Left renal pelvis (tissue), 4 donors: ENCODE results near the gene GNB4. TPM values are rescaled to one million over a fixed set of nuclear protein-coding genes. Genes with fewer than 3 reads are reported as not detected.

ENCODE experiments used
- DNase-seq, 4 donors: peaks; one replicate each; pipeline ENCODE4 v3.0.0-alpha.2; 2013; ENCODE audit warnings: low read depth in 4 of 4, low spot score in 3 of 4
- polyA plus RNA-seq, 4 donors: library from polyadenylated mRNA; unstranded; fragments of 120-200 nt; gene quantifications; one replicate each; pipeline ENCODE4 v1.2.1, GENCODE V29; 2013; ENCODE audit not compliant: insufficient read length in 4 of 4

GNB4 gene
- polyA plus RNA-seq, 4 donors = 24.5 to 44.9 (median 33.6) TPM

DNA sequence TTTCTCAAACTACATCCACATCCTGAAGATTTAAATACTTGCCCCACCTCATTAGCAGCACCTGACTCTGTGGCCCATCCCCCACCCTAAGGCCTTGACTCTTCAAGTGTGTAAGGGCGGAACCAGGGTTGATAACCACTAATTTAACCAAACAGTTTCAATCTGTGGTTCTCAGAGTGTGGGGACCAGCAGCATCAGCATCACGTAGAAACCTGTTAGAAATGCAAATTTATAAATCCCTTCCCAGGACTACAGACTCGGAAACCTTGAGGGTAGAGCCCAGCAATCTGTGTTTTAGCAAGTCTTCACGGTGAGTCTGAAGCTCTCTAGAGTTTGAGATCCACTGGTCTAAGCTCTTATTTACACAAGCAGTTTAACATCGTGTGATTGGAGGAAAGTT is 12.4 kb downstream of the GNB4 start:
- no peak for DNase-seq

DNA sequence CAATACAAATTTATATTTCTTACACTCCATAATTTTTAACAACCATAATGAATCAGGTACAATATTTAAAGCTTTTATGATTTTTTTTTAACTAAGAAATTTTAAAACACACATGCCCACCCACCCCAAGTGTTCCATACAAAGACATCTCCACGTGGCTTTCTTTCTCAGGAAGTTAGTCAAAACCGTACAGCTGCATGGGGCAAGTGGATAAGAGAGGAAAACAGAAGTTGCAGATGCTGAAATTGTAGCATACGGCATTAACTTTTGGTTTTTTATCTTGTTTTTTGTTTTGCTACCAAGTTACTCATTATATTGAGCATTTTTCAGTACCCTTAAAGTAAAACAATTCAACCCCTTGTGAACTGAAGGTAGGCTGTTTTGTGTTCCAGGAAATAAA is 14.8 kb downstream of the GNB4 start:
- DNase-seq = no peak

DNA sequence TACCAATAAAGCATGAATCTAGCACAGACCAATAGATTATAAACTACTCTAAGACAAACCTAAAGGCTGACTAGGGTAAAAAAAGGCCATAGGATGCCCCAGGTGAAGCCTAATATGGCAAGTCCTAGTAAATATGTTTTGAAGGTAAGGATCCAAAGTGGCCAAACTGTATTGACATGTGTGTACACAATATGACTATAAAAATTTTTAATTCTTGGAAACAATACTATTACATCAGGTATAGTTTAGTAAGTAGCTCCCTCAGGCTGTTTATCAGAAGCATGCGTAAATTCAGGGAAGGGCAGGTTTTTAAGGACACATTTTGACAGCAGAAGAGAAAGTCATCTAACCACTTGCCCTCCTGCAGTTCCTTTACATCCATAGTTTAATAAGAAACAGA is 18.8 kb downstream of the GNB4 start:
- DNase-seq = no peak

DNA sequence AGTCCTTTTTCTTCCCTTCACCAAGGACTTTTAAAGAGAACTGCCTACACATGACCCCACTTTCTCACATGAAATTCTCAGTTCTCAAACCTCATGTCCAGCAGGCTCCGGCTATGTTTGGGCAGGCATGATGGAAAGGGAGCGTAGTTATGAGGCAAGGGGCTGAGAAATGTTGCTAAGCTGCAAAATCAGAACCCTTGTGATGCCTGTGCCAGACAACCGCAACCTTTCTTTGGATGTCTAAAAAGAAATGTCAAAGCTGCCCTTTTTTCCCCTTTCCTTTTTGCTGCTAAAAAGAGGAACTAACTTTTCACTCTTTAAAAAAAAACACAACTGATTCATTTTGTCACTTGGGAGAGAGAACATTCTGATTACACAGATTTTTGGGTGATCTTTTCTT is 19.2 kb downstream of the GNB4 start:
- no peak for DNase-seq

DNA sequence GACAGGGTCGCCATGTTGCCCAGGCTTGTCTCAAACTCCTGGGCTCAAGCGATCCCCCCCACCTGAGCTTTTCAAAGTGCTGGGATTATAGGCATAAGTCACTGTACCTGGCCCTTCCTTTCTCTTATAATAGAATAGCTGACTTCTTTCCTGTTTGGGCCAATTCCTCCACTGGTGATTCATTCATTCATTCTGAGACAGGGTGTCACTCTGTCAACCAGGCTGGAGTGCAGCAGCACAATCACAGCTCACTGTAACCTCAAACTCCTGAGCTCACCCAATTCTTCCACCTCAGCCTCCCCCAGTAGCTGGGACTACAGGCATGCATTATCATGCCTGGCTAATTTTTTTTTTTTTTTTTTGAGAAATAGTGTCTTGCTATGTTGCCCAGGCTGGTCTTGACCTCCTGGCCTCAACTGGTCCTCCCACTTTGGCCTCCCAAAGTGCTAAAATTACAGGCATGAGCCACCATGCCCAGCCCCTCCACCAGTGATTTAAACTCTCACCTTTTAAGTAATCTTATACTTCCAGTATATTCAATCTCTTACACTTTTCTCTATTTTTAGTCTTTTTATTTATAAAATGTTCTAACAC is 20.9 kb downstream of the GNB4 start:
- no peak for DNase-seq

DNA sequence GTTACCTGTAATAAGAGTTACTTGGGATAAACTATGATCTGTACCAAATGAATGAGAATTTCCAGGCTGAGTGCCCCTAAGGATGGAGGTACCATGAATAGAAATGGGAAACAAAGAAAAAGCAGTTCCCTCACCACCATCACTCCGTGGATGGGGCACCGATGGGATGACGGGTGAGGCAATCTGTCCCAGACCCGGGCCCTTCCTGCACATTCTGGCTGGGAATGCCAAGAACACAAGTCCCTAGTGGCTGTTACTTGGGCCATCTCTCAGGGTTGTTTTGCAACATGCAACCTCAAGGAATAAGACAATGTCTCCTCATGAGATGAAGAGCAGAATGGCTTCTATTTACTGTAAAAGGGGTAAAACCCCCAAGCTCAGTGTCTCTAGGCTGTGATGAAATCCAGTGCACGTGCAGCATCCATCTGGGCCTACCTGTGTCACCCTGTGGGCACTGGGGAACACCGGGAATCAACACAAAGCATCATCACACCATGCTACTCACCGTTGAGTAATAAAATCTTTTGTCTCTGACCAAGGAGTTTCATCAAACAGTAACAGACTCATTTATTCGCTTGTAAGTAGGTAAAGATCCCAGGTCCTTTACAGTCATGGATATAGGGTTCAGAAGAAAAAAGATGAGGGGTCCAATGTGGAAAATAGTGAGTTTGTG is 22.3 kb downstream of the GNB4 start:
- no peak for DNase-seq

DNA sequence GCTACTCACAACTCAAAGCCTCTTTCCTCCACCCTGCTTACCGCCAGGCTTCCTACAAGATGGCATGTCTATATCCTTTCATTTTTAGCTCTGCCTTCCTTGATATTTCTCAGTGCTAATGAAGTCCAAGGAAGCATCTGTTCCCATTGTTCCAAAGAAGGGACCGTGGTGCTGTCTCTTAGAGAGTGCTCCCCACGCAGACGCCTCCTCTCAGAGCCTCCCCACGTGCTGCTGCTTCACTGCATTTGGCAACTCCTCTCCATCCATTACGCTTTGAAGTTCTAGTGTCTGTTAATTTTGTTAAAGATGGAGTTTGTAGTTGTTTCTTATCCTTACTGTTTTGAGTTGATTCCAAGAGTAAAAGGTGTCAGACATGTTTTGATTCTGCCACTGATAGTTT is 26.2 kb downstream of the GNB4 start:
- no peak for DNase-seq

DNA sequence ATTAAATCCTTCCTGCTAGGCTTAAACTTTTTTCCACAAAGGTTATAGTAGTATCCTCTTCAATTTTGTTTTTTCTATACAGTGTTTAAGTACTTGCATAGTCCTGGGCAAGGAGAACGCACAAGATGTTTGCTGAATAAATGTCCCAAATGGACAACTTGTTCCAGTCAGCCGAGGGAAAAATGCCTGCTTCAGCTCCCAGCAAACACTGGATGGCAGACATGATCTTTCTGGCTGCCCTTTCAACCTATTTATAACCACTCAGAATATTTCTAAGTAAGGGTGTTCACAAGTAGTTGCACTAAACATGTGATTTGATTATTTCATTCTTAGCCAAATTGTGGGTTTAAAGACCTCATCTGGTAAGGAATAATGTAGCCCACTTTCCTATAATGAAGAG is 29.8 kb downstream of the GNB4 start:
- no peak for DNase-seq

DNA sequence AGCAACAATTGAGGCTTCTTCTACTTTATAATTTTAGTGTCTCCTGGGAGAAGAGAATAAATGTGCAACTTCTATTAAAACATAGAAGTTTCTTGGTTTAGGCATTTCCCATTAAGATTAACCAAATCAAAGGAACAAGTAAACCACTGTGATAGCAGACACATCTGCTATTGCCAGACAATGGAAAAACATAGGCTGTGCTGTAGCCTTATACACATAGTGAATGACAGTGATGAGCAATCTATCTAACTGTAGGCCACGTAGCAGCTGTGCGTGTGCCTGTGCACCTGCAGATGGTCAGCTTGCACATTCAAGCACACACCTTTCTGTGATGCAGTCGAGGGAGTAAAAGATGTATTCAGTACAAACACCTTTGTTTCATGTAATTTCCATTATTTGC is 32.7 kb downstream of the GNB4 start:
- DNase-seq = no peak

DNA sequence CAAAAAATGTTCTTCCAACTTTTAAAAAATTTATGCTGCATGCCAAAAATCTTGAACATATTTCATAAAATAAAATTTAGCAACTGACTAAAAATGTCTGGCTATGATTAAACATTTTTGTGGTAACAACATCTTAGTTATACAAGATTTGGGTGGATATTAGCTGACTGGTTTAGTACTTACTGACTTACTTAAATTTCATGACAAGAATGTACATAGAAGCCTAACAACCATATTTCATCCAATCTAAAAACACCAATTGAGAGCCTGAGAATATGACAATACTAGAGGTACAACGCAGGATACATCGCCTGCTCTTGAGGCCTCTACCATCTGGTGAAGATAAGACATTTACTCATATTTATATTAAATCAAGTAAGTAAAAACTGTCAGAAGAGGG is 34.6 kb downstream of the GNB4 start:
- DNase-seq = no peak

DNA sequence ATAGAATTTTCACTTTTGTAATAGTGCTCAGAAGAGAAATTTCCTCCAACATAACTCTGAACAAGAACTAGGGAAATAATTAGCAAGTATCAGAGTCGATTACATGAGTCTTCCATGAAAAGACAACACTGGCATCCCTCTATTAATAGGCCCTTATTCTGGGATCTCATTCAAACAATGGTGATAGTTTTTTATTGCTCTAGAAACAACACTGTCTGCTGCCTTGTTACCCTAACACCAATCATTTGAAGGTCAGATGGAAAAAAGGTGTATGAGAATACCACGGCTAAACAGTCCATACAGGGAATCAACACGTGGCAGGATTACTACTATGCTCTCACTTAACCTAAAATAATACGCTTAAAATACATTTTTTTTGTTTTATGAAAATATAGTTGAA is 35.9 kb downstream of the GNB4 start:
- DNase-seq = no peak

DNA sequence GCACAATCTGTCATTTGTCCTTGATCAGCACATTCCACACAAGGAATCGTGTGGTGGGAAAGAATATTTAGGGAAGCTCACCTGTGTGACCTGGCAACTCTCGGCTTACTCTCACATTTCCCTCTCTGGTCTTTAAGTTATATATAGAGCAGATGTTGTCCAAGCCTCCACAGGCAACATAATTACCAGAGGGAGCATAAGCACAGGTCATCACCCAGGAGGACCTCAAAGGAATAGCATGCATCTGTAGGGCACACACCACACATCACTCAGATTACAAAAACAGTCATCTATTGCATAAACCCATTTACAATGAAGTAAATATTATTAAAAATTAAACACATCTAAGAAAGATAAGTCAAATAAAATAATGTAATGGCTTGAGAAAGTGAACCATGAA is 36.5 kb downstream of the GNB4 start:
- no peak for DNase-seq

DNA sequence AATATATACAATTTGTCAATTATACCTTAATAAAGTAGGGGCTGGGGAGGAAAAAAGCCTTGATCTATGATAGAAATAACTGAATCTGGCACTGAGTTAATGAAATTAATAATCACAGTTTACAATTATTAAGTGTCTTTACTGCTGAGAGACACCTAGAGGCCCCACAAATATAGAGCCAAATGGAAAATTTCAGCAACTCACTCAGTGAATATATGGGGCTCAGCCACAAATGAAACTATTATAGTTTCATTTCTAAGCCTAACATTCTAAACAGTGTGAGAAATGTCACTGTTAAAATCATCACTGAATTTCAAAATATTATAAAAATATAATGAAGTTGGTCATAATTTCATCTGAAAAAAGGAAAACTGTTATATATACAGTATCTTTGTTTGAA is 40.3 kb downstream of the GNB4 start:
- no peak for DNase-seq

DNA sequence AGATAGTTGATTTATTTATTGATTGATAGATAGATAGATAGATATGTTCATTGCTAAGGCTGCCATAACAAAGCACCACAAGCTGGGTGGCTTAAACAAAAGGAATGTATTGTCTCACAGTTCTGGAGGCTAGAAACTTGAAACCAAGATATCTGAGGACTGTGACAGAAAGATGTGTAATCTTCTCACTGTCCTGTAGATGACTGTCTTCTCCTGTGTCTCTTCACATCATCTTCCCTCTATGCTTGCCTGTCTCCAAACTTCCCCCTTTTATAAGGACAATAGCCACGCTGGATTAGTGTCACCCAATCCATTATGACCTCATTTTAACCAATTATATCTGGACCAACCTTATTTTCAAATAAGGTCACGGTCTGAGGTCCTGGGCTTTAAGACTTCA is 40.9 kb downstream of the GNB4 start:
- DNase-seq = no peak

DNA sequence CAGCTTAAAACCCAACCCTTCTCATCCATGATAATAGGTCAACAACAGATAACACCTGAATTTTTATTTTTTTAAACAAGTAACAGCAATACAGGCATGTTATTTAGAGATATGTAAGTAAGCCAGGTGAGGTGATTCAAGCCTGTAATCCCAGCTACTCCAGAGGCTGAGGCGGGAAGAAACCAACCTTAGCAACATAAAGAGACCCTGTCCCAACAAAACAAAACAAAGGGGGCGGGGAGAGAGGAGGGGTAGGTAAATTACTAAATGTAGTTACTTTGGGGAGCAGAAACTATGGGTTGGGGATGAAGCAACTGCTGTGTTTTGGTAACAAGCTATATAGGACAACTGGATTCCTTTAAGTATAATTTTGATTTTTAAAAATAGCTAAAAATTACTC is 47.0 kb downstream of the GNB4 start:
- no peak for DNase-seq

DNA sequence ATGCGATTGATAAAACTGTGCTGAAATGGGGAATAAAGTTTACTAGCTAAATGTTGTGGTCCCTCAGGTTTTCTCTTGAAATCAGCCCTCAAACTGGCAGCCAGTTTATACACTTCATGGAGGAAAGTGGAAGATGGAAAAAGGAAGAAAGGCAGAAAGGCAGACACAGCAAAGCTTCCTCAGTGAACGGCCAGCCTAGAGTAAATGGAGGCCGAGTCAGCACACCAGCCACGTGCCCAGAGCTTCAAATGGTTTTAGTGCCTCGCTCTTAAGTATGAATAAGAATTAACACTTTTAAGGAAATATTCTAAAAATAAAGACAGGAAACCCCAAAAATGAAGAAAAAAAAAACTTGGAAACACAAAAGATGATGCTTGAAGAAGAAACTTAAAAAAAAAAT is 48.3 kb downstream of the GNB4 start:
- DNase-seq = no peak

DNA sequence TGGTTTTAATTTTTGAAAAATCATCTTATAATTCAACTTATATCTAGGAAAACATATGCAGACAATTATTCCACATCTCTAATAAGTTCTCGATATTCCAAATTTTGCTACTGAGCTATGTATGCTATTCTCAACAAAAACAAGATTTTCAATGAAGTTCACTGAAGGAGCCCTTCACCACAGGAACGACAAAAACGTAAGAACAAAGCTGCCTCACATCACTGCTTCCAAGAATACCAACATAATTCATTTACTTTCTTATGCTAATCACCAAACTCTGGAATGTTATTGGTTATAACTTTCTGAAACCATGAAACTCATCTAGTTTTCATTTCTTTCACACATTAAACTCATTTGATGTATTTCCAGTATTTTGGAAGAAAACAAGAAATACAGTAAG is 49.7 kb downstream of the GNB4 start:
- DNase-seq = no peak

DNA sequence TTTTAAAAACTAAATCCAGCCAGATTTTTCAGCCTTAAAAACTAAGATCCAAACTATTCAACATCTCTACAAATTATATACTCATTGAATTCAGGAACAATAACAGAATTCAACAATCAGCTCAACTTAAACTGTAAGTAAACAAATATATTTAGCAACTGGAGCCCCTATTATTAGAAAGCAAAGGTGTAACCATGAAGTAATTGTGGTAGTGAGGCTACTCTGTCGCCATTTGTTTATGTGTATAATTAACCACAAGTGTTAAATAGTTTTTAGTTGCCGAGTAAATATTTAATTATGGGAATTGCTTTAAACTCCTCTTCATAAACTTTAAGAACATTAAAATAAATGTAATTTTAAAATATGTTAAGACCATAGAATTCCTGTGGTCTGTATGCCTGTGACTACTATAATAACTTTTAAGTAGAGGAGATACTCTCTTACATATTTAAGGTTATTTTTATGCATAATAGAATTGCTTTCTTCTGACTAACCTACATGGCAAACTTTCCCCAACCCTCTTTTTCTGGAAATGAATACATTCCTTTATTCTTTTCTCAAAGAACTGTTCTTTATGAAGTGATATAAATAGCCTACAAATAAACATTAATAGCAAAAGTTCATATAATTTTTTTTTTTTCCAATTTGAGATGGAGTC is 52.6 kb downstream of the GNB4 start:
- no peak for DNase-seq

DNA sequence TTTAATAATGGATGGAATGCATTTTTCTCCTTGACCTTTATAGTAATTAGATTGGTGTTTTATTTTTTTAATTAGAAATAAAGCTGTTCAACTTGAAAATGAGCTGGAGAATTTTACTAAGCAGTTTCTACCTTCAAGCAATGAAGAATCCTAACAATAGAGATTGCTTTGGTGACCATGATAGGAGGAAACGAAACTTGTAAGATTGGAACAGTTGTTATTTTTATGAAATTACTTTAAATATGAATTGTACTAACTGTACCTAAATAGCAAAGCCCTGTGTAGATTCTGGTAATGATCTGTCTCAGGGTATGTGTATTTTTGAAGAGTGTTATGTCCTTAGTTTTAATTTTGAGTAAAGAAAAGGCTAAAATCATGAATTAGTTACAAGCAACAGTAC is 59.4 kb downstream of the GNB4 start:
- no peak for DNase-seq

DNA sequence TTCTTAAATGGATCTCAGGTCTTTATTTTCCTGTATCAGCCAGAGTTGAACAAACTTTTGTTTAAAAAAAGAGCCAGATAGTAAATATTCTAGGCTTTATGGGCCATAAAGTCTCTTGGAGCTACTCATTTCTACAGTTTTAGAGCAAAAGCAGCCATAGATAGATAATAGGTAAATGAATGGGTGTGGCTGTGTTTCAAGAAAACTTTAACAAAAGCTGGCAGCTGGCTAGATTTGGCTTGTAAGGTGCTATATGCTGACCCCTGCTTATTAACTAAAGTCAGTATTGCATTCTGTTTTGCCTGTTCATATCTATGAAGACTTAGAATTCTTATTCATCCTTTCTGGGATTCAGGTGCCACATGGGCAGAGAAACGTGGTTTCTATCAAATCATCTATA is 74.8 kb downstream of the GNB4 start:
- no peak for DNase-seq

DNA sequence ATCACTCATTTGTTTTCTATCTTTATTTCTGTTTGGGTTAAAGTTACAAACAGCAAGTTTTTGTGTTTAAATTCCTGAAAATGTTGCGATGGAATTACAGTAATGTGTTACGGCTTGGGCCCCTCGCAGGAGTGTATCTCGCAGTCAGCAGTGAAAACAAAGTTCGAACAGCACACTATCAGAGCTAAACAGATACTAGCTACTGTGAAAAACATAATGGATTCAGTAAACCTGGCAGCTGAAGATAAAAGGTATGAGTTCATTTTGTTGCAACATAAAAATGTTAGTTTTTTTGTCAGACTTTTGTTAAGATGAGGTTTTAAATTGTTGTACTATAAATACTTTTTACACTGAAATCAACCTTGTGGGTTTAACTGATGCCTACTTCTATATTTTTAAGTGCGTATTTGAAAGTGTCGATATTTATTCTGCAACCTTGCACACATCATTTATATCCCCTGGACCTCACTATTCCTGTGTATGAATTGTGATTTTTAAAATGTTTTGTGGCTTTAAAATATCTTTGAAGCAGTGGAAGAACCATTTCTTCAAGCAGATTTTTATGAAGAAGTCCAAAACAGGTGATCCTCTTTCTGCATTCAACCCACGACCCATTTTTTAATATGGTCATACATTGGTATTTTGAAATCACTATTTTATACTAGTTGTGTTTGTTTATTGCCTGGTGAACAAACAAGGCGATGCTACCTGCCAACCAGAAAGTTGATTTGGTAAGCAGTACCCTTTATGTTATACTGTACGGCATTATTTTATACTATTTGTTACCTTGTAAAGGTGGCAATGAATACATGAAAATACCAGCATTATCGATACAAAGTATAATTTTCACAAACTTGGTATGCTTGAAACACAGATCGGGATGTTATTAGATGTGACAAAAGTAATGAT is 75.9 kb downstream of the GNB4 start:
- DNase-seq = no peak
